Hepatocyte (in vitro differentiated cells): ENCODE measurements around the gene RUNDC3A. TPM values are rescaled to one million over a fixed set of nuclear protein-coding genes. Genes with fewer than 3 reads are reported as not detected.

Experiments used
- DNase-seq: peaks from one replicate; pipeline ENCODE4 v3.0.0-alpha.2; 2016; ENCODE audit warnings: low spot score
- H2AFZ ChIP-seq: fragments of 200-600 bp; sonication (generic); 2 replicates; pipeline ENCODE4 v1.6.0; 2016; ENCODE audit warnings: antibody characterized with exemption, mild to moderate bottlenecking
- H3K27ac ChIP-seq: fragments of 200-600 bp; sonication (generic); 2 replicates; pipeline ENCODE4 v1.5.1; 2016; ENCODE audit warnings: mild to moderate bottlenecking
- H3K27me3 ChIP-seq: fragments of 200-600 bp; sonication (generic); 2 replicates; pipeline ENCODE4 v1.6.1; 2016
- H3K36me3 ChIP-seq: fragments of 200-600 bp; sonication (generic); replicated peaks from 2 replicates; pipeline ENCODE4 v1.5.1; 2016; ENCODE audit warnings: low read depth; ENCODE audit not compliant: insufficient read depth
- H3K4me1 ChIP-seq: fragments of 200-600 bp; sonication (generic); 2 replicates; pipeline ENCODE4 v1.5.1; 2016; ENCODE audit warnings: mild to moderate bottlenecking, moderate library complexity; ENCODE audit not compliant: insufficient read depth
- H3K4me2 ChIP-seq: fragments of 200-600 bp; sonication (generic); 2 replicates; pipeline ENCODE4 v1.6.0; 2016
- H3K4me3 ChIP-seq: fragments of 200-600 bp; sonication (generic); 2 replicates; pipeline ENCODE4 v1.5.1; 2016; ENCODE audit warnings: mild to moderate bottlenecking
- H3K79me2 ChIP-seq: fragments of 200-600 bp; sonication (generic); 2 replicates; pipeline ENCODE4 v1.6.0; 2017; ENCODE audit warnings: mild to moderate bottlenecking
- H3K9me2 ChIP-seq: fragments of 200-600 bp; sonication (generic); replicated peaks from 2 replicates; pipeline ENCODE4 v1.6.0; 2017; ENCODE audit warnings: mild to moderate bottlenecking; ENCODE audit not compliant: insufficient read depth
- H3K9me3 ChIP-seq: fragments of 200-600 bp; sonication (generic); 2 replicates; pipeline ENCODE4 v1.5.1; 2016; ENCODE audit warnings: low read depth, mild to moderate bottlenecking
- H4K20me1 ChIP-seq: fragments of 200-600 bp; sonication (generic); 2 replicates; pipeline ENCODE4 v1.6.0; 2016; ENCODE audit warnings: mild to moderate bottlenecking; ENCODE audit not compliant: insufficient read depth, poor library complexity, severe bottlenecking
- CTCF ChIP-seq: fragments of 200-600 bp; sonication (generic); IDR thresholded peaks from 2 replicates; pipeline ENCODE4 v1.5.1; 2016; ENCODE audit warnings: antibody characterized with exemption, mild to moderate bottlenecking; ENCODE audit not compliant: poor library complexity
- EZH2 ChIP-seq: fragments of 200-600 bp; sonication (generic); IDR thresholded peaks from 2 replicates; pipeline ENCODE4 v1.6.1; 2016; ENCODE audit warnings: antibody characterized with exemption, mild to moderate bottlenecking, borderline replicate concordance
- EZH2phosphoT487 ChIP-seq: fragments of 200-600 bp; sonication (generic); IDR thresholded peaks from one replicate; pipeline ENCODE4 v1.6.1; 2018; ENCODE audit warnings: antibody characterized with exemption, mild to moderate bottlenecking, low read depth, moderate library complexity; ENCODE audit not compliant: unreplicated experiment, severe bottlenecking
- WGBS: methylation state at CpG from one replicate; pipeline ENCODE4 v1.1.6; 2016; ENCODE audit warnings: low lambda C conversion rate; ENCODE audit errors: missing lambda C conversion rate; 5-methylcytosine and 5-hydroxymethylcytosine counted together
- polyA plus RNA-seq: library from polyadenylated mRNA; unstranded; fragments of >200 nt; fragmentation: Nextera tagmentation; extraction: Ambion mirVana; gene quantifications from 2 replicates; pipeline ENCODE4 v1.2.1, GENCODE V29; 2016
- total RNA-seq: library from RNA; depleted of rRNA; stranded (reverse); fragments of >200 nt; gene quantifications from 2 replicates; pipeline ENCODE4 v1.2.3, GENCODE V29; 2014

Gene RUNDC3A
- total and polyA plus RNA-seq, 2 experiments from 2014 or later, result 0.40 to 2.1 TPM

GRCh38 chr17:44262654-44263225 lies 45.7 kb upstream of the RUNDC3A start:
- Histone ChIP-seq H3K4me1 (no peaks in the 10 kb centered on the region), H3K27ac (no peak overlapping the region), H3K4me2 (no peak overlapping the region), H4K20me1 (no peaks in the 10 kb centered on the region), H3K9me3 (no peaks in the 10 kb centered on the region), H3K27me3 (no peaks in the 10 kb centered on the region), H2AFZ (no peak overlapping the region), H3K79me2 (no peaks in the 10 kb centered on the region), H3K36me3 (no peaks in the 10 kb centered on the region), H3K9me2 (no peaks in the 10 kb centered on the region), H3K4me3 (no peak overlapping the region)
- WGBS, result 84% methylated on average over 11 of the region's 11 CpGs
- TF ChIP-seq EZH2 (no peak), CTCF (no peak), EZH2phosphoT487 (no peak)
- DNase-seq, result no peak

GRCh38 chr17:44263345-44263902 lies 45.0 kb upstream of the RUNDC3A start:
- Histone ChIP-seq H3K4me3 (no peak overlapping the region), H3K79me2 (no peaks in the 10 kb centered on the region), H3K27me3 (no peaks in the 10 kb centered on the region), H3K27ac (no peak overlapping the region), H3K9me2 (no peaks in the 10 kb centered on the region), H3K4me2 (no peak overlapping the region), H3K4me1 (no peaks in the 10 kb centered on the region), H3K36me3 (no peaks in the 10 kb centered on the region), H4K20me1 (no peaks in the 10 kb centered on the region), H2AFZ (no peak overlapping the region), H3K9me3 (no peaks in the 10 kb centered on the region)
- 95% methylated on average over 7 of the region's 7 CpGs for WGBS
- TF ChIP-seq CTCF (no peak), EZH2 (no peak), EZH2phosphoT487 (no peak)
- no peak for DNase-seq

- Histone ChIP-seq H4K20me1 (no peaks in the 10 kb centered on the region), H3K9me3 (no peaks in the 10 kb centered on the region), H3K4me3 (no peak overlapping the region), H3K4me1 (no peaks in the 10 kb centered on the region), H2AFZ (no peak overlapping the region), H3K4me2 (no peak overlapping the region), H3K27me3 (no peaks in the 10 kb centered on the region), H3K36me3 (no peaks in the 10 kb centered on the region), H3K9me2 (no peaks in the 10 kb centered on the region), H3K79me2 (no peaks in the 10 kb centered on the region), H3K27ac (no peak overlapping the region)
- WGBS, result 82% methylated on average over 8 of the region's 9 CpGs
- no peak for DNase-seq
- TF ChIP-seq EZH2, result no peak
- TF ChIP-seq EZH2phosphoT487, result no peak
- TF ChIP-seq CTCF, result no peak
These were observed 41.8 kb upstream of the RUNDC3A start for GRCh38 chr17:44266402-44267164.
